Endometrial microvascular endothelial cells (primary cell): ENCODE measurements around the gene PRF1. TPM values are rescaled to one million over a fixed set of nuclear protein-coding genes. Genes with fewer than 3 reads are reported as not detected.

ENCODE experiments used
- in situ Hi-C: cut with HindIII; loops from 2 replicates; pipeline ENCODE4 v1.10.0; 2017; ENCODE audit warnings: low sequenced_read_pairs, low pct_unique_long_range_greater_than_20kb; ENCODE audit errors: inconsistent ontology term
- total RNA-seq: library from RNA; depleted of rRNA; stranded (reverse); fragments of >200 nt; gene quantifications from one replicate; pipeline ENCODE4 v1.2.3, GENCODE V29; 2015; ENCODE audit errors: inconsistent ontology term

PRF1 gene
- total RNA-seq, 1 donor from 2014 or later, result not detected

GRCh38 chr10:70566515-70567290 lies 35.8 kb downstream of the PRF1 start:
- in situ Hi-C loops, result no loop called here

- in situ Hi-C loops, result no loop called here
Observed at GRCh38 chr10:70565556-70566514, 36.7 kb downstream of the PRF1 start.

GRCh38 chr10:70564901-70565351 lies 37.6 kb downstream of the PRF1 start:
- in situ Hi-C loops, result no loop called here

- in situ Hi-C loops, result no loop called here
Observed at GRCh38 chr10:70564113-70564725, 38.3 kb downstream of the PRF1 start.

- in situ Hi-C loops, result no loop called here
Observed at GRCh38 chr10:70563230-70563629, 39.3 kb downstream of the PRF1 start.

- in situ Hi-C loops, result no loop called here
Observed at GRCh38 chr10:70562036-70562755, 40.3 kb downstream of the PRF1 start.

GRCh38 chr10:70561558-70561957 lies 41.0 kb downstream of the PRF1 start:
- in situ Hi-C loops, result no loop called here

- in situ Hi-C loops, result no loop called here
Observed at GRCh38 chr10:70561070-70561469, 41.5 kb downstream of the PRF1 start.

- in situ Hi-C loops, result no loop called here
Observed at GRCh38 chr10:70560511-70560941, 42.0 kb downstream of the PRF1 start.

GRCh38 chr10:70559861-70560260 lies 42.7 kb downstream of the PRF1 start:
- in situ Hi-C loops, result no loop called here

- in situ Hi-C loops, result no loop called here
Observed at GRCh38 chr10:70558871-70559810, 43.4 kb downstream of the PRF1 start.

GRCh38 chr10:70558295-70558694 lies 44.2 kb downstream of the PRF1 start:
- in situ Hi-C loops, result no loop called here

GRCh38 chr10:70557876-70558275 lies 44.7 kb downstream of the PRF1 start:
- in situ Hi-C loops, result no loop called here

GRCh38 chr10:70557086-70557845 lies 45.3 kb downstream of the PRF1 start:
- in situ Hi-C loops, result no loop called here

- in situ Hi-C loops, result no loop called here
Observed at GRCh38 chr10:70555371-70555770, 47.2 kb downstream of the PRF1 start.

GRCh38 chr10:70552586-70552985 lies 50.0 kb downstream of the PRF1 start:
- in situ Hi-C loops, result no loop called here

- in situ Hi-C loops, result no loop called here
Observed at GRCh38 chr10:70551971-70552422, 50.5 kb downstream of the PRF1 start.
